ENCODE data around the gene ELF5. TPM values are rescaled to one million over a fixed set of nuclear protein-coding genes. Genes with fewer than 3 reads are reported as not detected.
A peak's percentile ranks its signal among the peaks of the same experiment; 100 is the strongest.

Gene ELF5
- total RNA-seq, 4 donors from 2014 or later: not detected

GRCh38 chr11:34505874-34506273 is 7.7 kb downstream of the ELF5 start:
- TF ChIP-seq, protein P1, sequence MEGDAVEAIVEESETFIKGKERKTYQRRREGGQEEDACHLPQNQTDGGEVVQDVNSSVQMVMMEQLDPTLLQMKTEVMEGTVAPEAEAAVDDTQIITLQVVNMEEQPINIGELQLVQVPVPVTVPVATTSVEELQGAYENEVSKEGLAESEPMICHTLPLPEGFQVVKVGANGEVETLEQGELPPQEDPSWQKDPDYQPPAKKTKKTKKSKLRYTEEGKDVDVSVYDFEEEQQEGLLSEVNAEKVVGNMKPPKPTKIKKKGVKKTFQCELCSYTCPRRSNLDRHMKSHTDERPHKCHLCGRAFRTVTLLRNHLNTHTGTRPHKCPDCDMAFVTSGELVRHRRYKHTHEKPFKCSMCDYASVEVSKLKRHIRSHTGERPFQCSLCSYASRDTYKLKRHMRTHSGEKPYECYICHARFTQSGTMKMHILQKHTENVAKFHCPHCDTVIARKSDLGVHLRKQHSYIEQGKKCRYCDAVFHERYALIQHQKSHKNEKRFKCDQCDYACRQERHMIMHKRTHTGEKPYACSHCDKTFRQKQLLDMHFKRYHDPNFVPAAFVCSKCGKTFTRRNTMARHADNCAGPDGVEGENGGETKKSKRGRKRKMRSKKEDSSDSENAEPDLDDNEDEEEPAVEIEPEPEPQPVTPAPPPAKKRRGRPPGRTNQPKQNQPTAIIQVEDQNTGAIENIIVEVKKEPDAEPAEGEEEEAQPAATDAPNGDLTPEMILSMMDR (IDR thresholded peaks at IDR 0.05): no peak
- ATAC-seq (ENCODE audit: low FRiP score) (no peak), DNase-seq (ENCODE audit: low spot score) (no peak)

- ATAC-seq (ENCODE audit: low FRiP score) (no peak), DNase-seq (ENCODE audit: low spot score) (no peak)
- TF ChIP-seq, protein P1 (IDR thresholded peaks at IDR 0.05): no peak
Measured at GRCh38 chr11:34502949-34503348, 10.6 kb downstream of the ELF5 start.

GRCh38 chr11:34501949-34502348 is 11.6 kb downstream of the ELF5 start:
- ATAC-seq (ENCODE audit: low FRiP score): no peak
- DNase-seq (ENCODE audit: low spot score): no peak
- TF ChIP-seq, protein P1 (IDR thresholded peaks at IDR 0.05): no peak

- DNase-seq (ENCODE audit: low spot score): no peak
- TF ChIP-seq, protein P1 (IDR thresholded peaks at IDR 0.05): no peak
- ATAC-seq (ENCODE audit: low FRiP score): peak; percentile 74
Measured at GRCh38 chr11:34501500-34501899, 12.1 kb downstream of the ELF5 start.

- DNase-seq (ENCODE audit: low spot score) (no peak), ATAC-seq (ENCODE audit: low FRiP score) (no peak)
- TF ChIP-seq, protein P1 (IDR thresholded peaks at IDR 0.05): no peak
Measured at GRCh38 chr11:34499719-34500500, 13.7 kb downstream of the ELF5 start.

GRCh38 chr11:34495724-34496377 is 17.7 kb downstream of the ELF5 start:
- DNase-seq (ENCODE audit: low spot score) (no peak), ATAC-seq (ENCODE audit: low FRiP score) (no peak)
- TF ChIP-seq, protein P1 (IDR thresholded peaks at IDR 0.05): no peak

All from omental fat pad (tissue), 4 donors.